Ovary (tissue), 3 donors: ENCODE results near the gene ADGRD1.

ENCODE experiments used
- CTCF ChIP-seq, 3 donors: fragments of 450-650 bp in 2 of 3; fragments of 200-600 bp in 1 of 3; IDR thresholded peaks; one replicate each; pipeline versions ENCODE4 v1.5.1 to v1.8.0; 2016 to 2022; ENCODE audit warnings: antibody characterized with exemption in 3 of 3, mild to moderate bottlenecking in 1 of 3
- EP300 ChIP-seq: sonication (generic); formaldehyde crosslinking; IDR thresholded peaks from one replicate; pipeline ENCODE4 v1.6.1; 2017; ENCODE audit warnings: antibody characterized with exemption
- donor health status: DM: no; HTN: no; CAD: no.

GRCh38 chr12:130972586-130972950 is 18.9 kb downstream of the ADGRD1 start:
- TF ChIP-seq CTCF (IDR thresholded peaks at IDR 0.05) (no peak), EP300 (no peak)
